Frontal cortex (tissue), 4 donors: ENCODE results near the gene SMARCC2. TPM values are rescaled to one million over a fixed set of nuclear protein-coding genes. Genes with fewer than 3 reads are reported as not detected.

Source experiments
- DNase-seq, 2 donors: peaks; one replicate each; pipeline ENCODE4 v3.0.0; 2012; ENCODE audit warnings: low spot score in 2 of 2
- FAIRE-seq: peaks from 2 replicates; lab custom pipeline; 2012; peaks lifted over from hg19 to GRCh38; lab: Jason Lieb, UNC
- total RNA-seq: library from RNA; depleted of rRNA; stranded (reverse); fragments of >200 nt; gene quantifications from one replicate; pipeline ENCODE4 v1.2.3, GENCODE V29; 2014
- donor health status: control.
- donor health status: control.
- donor health status: control.

The SMARCC2 gene
- total RNA-seq, 1 donor from 2014 or later, result 93.3 TPM

DNA sequence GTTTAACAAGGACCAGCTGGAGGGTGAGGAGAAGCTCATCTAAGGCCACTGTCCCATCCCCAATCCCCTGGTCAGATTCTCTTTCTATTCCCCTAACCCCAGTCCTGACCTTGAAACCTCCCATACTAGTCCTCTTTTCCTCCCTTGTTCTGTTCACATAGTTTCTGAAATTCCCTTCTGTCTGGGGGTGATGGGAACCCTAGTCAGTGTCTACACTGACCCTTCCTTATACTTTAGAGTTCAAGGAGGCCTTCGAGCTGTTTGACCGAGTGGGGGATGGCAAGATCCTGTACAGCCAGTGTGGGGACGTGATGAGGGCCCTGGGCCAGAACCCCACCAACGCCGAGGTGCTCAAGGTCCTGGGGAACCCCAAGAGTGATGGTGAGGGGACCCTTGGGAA, 34.5 kb downstream of the SMARCC2 start:
- FAIRE-seq (no peak), DNase-seq (no peak)

DNA sequence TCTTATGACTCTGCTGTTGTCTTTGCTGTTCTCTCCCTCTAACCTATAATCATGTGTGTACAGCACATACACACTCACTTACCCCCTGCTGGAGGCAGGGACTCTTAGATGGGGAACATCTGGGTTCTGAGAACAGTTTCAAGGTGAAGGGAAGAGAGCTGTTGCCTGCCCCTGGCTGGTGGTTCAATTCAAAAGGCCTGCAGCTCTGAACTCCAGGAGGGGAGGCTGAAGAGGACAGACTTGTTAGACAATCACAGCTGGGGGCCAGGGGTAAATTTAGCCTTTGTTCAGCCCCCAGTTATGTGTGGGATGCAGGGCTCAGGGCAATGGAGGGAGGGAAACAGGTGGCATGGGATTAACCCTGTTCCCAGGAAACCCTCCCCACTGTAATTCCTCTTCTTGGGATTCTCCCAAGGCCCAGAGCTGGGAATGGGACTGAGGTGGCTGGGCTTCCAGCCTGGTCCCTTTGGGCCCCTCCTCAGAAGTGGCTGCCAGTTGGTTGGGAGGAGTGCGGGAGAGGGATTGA, 35.0 kb downstream of the SMARCC2 start:
- no peak for FAIRE-seq
- DNase-seq, result no peak

DNA sequence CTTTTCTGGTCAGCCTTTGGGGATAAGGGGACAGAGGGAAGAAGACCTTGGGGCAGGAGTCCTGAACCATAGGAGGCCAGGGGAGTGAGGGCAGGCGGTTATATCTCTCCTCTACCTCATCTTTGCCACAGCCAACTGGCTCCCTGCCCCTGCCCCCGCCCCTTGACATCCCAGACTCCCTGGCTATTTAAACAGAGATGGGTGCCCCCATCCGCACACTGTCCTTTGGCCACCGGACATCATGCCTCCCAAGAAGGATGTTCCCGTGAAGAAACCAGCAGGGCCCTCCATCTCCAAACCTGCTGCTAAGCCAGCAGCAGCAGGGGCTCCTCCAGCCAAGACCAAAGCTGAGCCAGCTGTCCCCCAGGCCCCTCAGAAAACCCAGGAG, 35.6 kb downstream of the SMARCC2 start:
- no peak for FAIRE-seq
- DNase-seq, result no peak

DNA sequence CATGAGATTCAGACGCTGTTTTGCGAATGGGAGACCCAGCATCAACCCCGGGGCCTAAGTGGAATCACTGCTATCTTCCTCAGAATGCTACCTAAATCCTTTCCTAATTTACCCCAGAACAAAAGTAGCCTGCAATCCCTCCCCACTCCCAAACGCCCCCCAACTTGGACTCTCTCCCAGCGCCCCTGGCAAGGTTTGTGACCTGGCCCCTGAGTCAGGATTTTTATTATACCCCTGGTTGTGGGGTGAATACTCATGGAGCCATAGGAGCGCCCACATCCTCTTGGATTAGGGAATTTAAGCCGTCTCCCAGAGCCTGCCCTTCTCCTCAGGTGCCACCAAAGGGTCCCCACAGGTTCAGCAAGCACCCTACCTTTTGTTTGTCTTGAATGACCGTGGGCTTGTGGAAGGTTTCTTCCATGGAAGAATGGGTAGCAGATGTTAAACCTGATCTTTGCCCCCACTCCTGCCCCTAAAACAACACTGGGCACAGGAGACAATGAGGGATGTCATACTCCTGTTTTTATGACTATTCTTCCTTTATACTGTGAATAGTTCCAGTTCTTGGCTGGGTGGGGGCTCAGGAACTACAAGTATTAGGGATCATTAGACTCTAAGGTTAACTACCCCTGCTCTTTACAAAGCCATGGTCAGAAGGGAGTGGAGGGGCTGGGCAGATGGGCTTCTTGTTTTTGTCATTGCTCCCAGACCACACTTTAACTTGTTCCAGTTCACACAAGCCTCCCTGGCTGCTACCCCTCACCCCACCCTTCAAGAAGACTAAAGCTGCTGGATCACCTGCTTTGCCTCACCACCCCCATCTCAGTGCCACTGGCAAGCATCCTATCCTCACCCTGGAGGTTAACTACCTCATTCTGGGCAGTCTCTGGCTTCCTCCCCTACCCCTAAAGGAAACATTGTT, 36.3 kb downstream of the SMARCC2 start:
- FAIRE-seq, result no peak

DNA sequence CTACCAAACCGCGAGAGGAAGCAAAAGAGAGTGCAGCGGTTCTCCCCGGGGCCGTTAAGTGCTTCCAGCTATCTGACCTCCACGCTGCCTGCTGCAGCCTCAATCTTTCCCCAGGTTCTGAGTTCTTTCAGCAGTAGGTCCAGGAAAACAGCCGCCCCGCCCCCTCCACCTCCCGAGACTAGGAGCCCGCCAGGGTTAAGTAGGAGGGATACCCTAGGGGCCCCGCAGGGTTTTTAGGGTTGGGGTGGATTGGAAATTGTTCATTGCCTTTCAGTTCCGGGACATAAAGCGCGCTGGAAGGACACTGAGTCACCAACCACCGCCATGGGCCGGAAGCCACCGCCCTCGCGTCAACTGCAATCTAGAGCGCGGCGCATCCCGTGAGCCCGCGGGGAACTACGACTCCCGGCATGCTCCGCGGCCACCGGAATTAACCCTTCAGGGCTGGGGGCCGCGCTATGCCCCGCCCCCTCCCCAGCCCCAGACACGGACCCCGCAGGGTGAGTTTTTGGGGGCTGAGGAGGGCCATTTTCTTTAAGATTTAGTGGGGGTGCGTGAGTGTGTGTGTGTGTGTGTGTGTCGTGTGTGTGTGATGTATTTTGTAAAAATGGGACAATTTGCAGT, 37.0 kb downstream of the SMARCC2 start, which contains the start of gene MYL6B:
Gene MYL6B, plus strand, starts transcription at position 456 of the 624 bp plus-strand sequence. CDS start 1,332 bp downstream, outside the sequence.
- FAIRE-seq (no peak), DNase-seq (peak; percentile 80 to 92)

More for the DNA sequence above, 36.3 kb downstream of the SMARCC2 start:
- DNase-seq, result no peak

DNA sequence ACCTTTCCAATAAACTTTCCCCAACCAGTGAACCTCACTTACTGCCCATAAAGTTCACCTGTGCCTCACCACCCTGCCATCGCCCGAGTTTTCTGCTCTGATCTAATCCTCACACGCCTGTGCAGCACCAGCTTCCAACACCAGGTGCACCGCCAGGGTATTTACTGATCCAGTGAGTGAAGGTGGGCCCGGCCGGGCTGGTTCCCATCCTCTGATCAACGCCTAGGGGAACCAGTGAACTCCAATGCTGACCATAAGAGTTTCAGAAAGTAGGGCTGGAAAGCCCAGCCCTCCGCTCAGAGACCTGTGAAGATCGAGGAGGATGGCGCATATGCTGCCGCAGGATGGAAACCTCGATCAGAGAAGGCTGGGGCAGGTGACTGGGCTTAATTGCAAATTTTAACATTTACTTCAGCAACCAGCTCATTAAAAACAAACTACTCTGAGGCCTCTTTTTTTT, 37.6 kb downstream of the SMARCC2 start:
- DNase-seq (no peak), FAIRE-seq (no peak)

DNA sequence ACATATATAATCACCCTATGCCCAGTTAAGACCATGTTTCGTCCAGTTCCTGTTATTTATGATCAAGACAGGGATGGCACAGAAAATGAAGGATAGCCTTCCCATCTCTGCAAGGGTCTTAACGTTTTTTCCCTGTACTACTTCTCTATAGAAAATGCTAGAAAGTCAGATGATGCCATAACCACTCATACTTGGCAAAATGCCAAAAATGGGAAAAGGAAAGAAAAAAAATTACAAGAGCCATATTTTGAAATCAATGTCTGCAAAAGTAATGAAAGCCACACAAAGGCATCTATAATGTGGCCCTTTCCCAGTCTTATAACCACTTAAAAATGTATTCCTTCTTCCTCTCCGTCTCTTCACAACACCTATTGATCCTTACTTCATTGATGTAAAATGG, 38.7 kb downstream of the SMARCC2 start:
- FAIRE-seq, result no peak
- no peak for DNase-seq

DNA sequence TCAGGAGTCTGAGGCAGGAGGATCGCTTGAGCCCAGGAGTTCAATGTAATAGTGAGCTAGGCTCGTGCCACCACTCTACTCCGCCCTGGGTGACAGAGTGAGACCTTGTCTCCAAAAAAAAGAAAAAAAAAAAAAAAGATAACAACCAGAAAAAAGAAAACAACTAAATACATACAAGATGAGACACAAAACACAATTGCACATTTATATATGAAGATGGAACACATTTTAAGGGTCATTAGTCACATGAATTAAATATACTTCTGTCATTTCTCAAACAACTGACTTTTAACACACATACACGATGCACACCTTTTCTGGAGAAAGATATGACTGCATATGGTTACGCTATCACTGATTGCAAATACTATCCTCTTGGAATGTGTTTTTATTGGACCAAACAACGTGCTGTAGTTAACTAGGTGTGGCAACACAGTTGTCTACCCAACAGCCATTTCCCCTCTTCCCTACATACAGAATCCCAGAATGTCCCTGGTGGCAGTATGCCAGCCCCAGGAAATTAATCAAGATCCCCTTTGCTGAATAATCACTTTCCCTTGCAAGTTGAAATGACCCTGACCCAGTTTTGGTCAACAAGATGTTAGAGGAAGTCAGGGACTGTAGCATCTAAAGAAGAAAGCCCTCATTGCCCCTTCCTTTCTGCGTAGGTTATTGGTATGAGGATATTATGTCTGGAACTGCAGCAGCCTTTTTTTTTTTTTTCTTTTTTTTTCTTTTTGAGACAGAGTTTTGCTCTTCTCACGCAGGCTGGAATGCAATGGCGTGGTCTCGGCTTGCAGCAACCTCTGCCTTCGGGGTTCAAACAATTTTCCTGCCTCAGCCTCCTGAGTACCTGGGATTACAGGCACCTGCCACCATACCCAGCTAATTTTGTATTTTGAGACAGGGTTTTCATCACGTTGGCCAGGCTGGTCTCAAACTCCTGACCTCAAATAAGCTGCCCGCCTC, 42.5 kb downstream of the SMARCC2 start:
- DNase-seq (no peak), FAIRE-seq (no peak)

DNA sequence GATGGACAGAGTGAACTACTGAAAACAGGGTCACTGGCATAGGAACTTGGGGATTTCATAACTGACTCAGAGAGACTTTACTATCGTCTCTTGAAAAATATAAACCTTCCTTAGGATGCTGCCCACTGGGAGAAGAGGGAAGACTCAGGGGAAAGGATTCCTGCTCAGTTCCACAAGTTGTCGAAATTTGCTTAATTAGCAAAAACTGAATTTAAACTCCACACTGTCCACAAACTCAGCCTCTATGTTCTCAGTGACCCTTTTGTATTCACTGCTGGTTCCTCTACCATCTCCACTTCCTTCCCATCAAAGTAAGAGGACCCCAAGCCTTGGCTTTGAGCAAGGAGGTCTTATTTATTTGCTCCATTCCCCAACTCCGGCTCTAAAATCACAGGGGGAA, 44.1 kb downstream of the SMARCC2 start:
- no peak for FAIRE-seq
- no peak for DNase-seq

DNA sequence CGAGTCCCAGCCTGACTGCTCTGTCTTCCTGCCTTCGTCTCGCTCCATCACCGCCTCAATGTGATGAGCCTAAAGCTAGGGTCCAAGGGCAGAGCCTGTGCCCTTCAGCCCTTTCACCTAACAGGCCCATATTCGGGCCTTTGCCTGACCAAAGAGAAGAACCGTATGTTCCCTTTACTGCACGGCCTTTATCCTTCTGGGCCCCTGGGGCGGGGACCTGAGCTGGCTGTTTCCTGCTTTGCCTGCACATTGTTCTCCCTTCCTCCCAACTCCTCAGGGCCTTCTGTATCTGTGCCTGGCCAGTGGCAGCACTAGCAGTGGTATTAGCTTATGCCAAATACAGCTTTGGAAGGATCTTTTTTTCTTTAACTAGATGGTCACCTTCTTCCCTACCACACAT, 45.4 kb downstream of the SMARCC2 start:
- FAIRE-seq (no peak), DNase-seq (no peak)

DNA sequence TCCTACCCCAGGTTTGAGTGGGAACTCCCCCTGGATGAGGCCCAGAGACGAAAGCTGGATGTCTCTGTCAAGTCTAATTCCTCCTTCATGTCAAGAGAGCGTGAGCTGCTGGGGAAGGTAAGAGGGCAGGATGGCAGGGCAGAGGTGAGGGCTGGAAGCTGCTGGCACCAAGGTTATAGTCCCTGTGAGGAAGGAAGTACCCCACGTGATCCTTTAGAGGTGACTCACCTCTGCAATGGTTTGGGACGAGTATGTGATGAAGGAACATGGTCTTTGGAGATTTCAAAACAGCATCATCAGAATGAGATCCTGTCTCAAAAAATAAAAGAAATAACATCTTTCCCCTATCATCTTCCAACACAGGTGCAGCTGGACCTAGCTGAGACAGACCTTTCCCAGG, 46.1 kb downstream of the SMARCC2 start:
- FAIRE-seq (no peak), DNase-seq (no peak)

DNA sequence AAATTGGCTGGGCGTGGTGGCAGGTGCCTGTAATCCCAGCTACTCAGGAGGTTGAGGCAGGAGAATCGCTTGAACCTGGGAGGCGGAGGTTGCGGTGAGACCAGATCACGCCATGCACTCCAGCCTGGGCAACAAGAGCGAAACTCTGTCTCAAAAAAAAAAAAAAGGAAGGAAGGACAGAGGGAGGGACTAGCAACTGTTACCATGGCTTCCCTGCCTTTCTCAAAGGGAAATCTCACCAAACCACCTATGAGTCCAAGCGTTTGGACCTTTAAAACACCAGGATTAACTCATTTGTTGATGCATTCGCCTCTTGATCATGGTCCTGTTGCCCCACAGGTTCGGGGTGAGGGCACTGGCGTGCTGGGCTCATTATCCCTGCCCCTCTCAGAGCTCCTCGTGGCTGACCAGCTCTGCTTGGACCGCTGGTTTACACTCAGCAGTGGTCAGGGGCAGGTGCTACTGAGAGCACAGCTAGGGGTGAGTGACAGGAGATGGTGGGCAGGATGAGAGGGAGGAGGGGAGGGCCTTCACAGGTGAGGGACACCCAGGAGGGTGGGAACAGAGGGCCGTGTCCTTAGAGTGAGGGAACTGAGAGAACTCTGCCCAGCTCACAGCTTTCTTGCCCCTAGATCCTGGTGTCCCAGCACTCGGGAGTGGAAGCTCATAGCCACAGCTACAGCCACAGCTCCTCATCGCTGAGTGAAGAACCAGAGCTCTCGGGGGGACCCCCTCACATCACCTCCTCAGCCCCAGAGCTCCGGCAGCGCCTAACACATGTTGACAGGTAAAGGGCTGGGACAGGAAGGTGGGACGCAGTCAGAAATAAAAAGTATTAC, 47.1 kb downstream of the SMARCC2 start:
- DNase-seq, result no peak
- no peak for FAIRE-seq

DNA sequence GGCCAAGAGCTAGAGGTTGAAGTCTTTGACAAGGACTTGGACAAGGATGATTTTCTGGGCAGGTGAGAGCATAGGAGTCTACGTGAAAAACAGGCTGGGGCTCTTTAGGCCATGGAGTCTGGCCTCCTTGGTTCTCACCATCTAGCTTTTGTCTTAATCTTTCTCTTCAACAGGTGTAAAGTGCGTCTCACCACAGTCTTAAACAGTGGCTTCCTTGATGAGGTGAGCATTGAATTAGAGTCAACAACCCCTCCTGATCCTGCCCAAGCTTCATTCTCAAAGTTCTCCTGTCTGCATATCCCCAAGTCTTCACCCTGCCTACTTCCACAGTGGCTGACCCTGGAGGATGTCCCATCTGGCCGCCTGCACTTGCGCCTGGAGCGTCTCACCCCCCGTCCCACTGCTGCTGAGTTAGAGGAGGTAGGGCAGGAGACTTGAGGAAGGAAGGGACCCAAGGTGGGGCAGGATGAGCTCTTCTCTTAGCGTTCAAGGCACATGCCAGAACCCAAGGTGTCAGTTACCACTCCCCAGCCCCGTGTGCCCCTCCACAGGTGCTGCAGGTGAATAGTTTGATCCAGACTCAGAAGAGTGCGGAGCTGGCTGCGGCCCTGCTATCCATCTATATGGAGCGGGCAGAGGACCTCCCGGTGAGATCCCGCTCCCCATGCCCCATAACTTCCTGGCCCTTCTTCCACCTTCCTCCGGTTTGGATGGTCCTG, 51.3 kb downstream of the SMARCC2 start:
- FAIRE-seq, result no peak
- DNase-seq, result no peak

DNA sequence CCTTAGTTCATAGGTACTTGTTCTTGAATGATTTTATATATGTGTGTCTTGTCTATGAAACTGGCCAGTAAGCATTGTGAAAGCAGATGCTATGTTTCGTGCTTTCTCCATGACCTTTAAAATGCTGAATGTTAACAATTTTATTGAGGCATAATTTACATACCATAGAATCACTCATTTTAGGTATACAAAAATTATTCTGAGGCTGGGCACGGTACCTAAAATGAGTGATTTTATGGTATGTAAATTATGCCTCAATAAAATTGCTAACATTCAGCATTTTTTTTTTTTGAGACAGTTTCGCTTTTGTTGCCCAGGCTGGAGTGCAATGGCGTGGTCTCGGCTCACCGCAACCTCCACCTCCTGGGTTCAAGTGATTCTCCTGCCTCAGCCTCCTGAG, 54.4 kb downstream of the SMARCC2 start:
- FAIRE-seq (no peak), DNase-seq (no peak)

DNA sequence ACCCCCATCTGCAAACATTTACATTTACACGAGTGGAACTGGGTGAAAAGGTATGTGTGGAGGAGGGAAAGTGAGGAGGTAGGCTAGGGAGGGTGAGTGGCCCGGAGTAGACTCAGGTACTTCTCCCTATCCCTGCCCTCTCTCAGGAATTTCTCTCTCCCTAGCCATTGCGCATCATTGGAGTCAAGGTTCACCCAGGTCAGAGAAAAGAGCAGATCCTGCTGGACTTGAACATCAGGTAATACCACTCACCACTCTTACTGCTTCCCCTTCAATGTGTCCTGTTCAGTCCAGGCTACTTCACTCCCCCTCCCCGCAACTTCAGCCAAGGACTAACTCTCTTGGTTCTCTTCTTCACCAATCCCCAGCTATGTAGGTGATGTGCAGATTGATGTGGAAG, 58.4 kb downstream of the SMARCC2 start:
- no peak for DNase-seq
- no peak for FAIRE-seq

DNA sequence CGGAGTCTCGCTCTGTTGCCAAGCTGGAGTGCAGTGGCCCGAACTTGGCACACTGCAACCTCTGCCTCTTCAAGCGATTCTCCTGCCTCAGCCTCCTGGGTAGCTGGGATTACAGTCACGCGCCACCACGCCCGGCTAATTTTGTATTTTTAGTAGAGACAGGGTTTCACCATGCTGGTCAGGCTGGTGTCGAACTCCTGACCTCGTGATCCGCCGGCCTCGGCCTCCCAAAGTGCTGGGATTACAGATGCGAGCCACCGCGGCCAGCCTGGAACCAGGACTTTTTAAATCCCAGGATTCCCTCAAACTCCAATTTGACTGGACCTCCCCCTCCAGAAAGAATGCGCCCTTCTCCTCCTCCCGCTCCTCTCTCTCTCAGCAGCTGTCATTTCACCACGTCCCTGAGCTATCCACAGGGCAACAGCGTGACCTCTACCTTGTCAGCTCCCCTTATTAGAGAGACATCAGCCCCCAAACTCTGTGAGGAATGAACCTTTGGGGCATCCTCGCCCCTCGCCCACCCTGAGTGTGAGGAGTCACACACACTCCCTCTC, 59.3 kb downstream of the SMARCC2 start:
- DNase-seq, result no peak
- no peak for FAIRE-seq

DNA sequence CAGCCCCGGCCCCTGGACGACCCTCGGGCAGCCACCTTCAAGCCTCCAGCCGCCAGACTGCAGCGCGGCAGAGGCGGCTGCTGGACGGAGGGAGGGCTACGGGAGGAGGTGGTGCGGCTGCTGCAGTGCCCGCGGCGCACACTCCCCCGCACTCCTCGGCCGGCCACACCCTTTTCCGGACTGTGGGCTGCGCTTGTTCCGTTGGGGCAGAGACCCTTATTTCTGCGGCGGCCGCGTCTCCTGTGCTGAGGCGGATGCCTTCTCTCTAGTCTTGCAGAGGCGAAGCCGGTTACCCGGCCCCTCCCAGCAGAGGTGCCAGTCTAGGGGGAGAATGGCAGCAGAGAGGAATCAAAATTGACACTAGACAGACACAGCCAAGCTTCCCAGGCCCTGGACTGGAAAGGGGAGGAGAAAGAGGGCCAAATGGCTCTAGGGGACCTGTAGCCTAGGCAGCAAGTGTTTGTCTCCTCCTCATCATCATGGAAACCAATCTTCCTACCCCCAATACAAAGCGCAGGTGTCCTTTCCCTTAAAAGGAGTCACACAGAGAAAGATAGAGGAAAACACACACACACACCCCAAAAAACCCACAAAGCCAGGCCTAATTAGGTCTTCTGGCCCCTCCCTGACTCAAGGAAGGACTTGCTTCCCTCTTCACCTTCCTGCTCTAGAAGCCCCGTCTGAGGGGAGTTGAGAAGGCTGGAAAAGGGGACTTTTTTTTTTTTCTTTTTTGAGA, 59.9 kb downstream of the SMARCC2 start:
- FAIRE-seq, result no peak
- DNase-seq, result peak in 1 of 2 donors; percentile 49
